ENCODE measurements around the gene GPD1L.

The GPD1L gene

DNA sequence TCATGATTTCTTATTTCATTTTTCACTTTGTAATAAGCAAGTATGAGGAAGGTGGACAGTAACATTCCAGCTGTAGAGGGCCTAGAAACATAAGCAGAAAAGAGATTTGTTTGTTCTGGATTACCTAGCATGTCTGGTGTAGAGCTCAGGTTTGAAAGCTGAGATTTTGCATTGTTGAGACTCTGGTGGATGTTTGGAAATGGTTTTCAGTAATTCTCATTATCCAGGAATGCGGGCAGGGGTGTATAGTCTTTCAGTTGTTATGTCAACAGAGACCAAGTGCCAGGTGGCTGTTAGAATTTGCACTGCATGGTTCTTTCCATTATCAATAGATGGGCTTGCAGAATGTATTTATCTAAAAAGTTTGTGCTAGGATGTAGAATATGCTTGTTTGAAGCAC lies 10.9 kb downstream of the GPD1L start:
- TF ChIP-seq, protein P1, sequence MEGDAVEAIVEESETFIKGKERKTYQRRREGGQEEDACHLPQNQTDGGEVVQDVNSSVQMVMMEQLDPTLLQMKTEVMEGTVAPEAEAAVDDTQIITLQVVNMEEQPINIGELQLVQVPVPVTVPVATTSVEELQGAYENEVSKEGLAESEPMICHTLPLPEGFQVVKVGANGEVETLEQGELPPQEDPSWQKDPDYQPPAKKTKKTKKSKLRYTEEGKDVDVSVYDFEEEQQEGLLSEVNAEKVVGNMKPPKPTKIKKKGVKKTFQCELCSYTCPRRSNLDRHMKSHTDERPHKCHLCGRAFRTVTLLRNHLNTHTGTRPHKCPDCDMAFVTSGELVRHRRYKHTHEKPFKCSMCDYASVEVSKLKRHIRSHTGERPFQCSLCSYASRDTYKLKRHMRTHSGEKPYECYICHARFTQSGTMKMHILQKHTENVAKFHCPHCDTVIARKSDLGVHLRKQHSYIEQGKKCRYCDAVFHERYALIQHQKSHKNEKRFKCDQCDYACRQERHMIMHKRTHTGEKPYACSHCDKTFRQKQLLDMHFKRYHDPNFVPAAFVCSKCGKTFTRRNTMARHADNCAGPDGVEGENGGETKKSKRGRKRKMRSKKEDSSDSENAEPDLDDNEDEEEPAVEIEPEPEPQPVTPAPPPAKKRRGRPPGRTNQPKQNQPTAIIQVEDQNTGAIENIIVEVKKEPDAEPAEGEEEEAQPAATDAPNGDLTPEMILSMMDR (conservative IDR thresholded peaks at IDR 0.05): no peak
- no peak overlapping the region for H3K27ac ChIP-seq

DNA sequence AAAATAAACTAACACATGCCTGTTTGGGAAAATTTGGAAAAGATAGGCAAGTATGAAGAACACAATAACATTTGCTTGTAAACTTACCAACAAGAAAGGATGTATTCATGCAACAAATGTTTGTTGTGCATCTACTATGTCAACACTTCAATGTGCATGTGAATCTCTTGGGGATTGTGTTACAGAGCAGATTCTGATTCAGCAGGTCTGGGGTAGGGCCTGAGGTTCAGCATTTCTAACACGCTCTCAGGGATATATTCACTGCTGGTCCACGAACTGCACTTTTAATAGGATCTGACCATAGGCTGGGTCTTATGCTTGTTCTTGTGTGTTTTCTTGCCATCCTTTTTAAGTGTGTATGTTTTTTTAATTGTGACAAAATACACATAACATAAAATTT lies 11.8 kb downstream of the GPD1L start:
- TF ChIP-seq, protein P1 (conservative IDR thresholded peaks at IDR 0.05): no peak
- H3K27ac ChIP-seq: no peak overlapping the region

DNA sequence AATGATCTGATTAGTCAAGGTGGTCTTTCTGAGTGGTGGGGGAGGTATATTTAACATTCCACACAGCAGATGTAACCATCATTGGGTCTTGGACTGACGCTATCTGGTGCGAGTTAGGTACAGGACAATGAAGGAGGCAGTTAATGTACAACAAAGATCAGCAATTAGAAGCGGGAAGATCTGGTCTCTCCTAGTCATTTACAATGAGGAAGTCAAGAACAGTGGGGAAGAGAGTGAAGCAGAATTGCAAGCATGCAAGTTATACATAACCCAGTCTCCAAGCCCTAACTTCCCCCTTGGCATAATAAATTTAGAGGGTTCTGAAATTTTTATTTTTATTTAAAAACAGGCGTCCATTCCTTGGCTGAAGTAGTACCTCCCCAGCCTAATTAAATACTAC lies 14.1 kb downstream of the GPD1L start:
- no peak overlapping the region for H3K27ac ChIP-seq
- TF ChIP-seq, protein P1 (conservative IDR thresholded peaks at IDR 0.05): no peak

DNA sequence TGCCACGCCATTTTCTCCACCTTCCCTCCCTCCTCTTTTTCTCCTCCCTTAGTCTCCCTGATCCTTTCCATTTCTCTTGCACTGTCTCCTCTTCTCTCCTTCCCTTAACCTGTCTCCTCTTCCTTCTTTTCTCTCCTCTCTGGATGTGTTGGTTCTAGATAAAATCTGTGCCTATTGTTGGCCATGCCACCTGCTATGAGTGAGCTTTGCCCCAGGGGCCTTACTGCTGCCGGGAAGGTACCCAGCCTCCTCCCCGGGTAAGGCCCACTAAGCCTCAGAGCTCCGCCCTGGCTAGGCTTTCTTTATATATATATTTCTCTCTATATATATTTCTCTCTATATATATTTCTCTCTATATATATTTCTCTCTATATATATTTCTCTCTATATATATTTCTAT lies 14.7 kb downstream of the GPD1L start:
- TF ChIP-seq, protein P1 (conservative IDR thresholded peaks at IDR 0.05): no peak
- no peak overlapping the region for H3K27ac ChIP-seq

DNA sequence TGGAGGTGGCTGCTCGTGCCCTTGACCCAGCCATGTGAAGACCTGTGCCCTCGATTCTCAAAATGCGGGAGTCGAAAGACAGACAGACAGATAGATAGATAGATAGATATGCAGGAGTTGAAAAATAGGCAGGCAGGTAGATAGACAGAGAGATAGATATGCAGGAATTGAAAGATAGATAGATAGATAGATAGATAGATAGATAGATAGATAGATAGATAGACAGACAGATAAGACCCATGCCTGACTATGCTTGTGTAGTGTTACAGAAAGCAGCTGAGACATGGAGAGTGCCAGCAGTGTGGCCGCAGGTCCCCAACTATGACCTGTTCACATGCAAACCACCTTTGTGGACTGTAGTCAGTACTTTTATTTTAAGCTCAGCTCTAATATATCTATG lies 17.2 kb downstream of the GPD1L start:
- TF ChIP-seq, protein P1 (conservative IDR thresholded peaks at IDR 0.05): no peak
- H3K27ac ChIP-seq: no peak overlapping the region

DNA sequence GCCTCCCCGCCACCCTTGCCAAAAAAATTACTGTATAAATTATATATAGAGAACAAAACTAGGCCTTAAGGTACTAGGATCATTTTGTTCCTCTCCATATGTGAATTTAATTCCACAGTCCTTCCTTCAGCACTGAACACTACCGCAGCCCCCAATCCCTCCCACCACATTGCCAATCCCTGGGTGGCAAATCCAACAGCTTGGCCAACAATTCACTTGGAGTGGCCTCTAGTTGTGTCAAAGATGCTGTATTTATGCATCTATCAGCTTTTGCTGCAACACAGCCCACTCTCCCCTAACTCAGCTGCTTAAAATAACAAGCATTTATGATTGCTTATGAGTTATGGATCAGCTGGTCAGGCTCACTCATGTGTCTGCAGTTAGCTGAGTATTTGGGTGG lies 18.6 kb downstream of the GPD1L start:
- TF ChIP-seq, protein P1 (conservative IDR thresholded peaks at IDR 0.05): no peak
- H3K27ac ChIP-seq: no peak overlapping the region

DNA sequence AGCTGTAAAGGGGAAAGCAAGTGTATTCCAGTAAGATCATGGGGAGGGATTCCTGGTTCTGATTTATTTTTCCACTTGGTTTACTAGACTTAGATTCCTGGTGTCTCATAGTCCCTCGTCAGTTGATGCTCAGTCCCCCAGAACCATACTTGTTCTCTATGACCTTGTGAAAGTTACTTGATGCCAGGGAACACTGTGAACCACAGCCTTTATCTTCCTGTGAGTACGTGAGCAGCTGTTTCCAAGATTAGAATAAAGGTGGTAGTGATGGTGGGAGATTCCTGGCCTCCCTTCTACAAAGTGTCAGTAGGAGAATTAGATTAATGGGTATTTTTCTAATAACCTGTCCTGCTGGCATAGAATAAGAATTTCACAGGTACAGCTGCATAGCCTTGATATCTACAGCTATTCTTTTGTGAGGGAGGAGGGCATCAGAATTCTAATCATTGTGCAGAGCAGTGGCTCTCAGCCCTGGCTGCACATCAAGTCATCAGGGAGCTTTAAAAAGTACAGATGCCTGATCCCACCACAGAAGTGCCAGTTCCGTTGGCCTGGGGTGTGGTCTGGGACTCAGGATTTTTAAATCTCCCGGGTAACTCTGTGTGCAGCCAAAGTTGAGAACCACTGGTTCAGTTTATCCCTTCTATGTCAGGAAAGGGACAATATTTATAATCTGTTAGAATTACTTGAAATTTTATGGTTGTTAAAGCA lies 20.0 kb downstream of the GPD1L start:
- TF ChIP-seq, protein P1 (conservative IDR thresholded peaks at IDR 0.05): no peak
- H3K27ac ChIP-seq: no peak overlapping the region
